MV-4-11 (cell line): ENCODE results near the gene GDI1.

Source experiments
- DNase-seq: peaks from one replicate; lab custom pipeline; 2025; lab: John Stamatoyannopoulos, UW

Gene GDI1

GRCh38 chrX:154408659-154409221, 28.2 kb upstream of the GDI1 start:
- no peak for DNase-seq

GRCh38 chrX:154409222-154409871, 27.6 kb upstream of the GDI1 start, which contains the start of gene DNASE1L1:
DNASE1L1 (minus strand) TSS chrX:154409254; CDS start chrX:154405568, 3,686 bp downstream.
- peak; percentile 78 for DNase-seq

GRCh38 chrX:154411981-154412340, 25.0 kb upstream of the GDI1 start:
- DNase-seq = peak; percentile 11

GRCh38 chrX:154412468-154412867, 24.5 kb upstream of the GDI1 start:
- DNase-seq = peak; percentile 39

DNA sequence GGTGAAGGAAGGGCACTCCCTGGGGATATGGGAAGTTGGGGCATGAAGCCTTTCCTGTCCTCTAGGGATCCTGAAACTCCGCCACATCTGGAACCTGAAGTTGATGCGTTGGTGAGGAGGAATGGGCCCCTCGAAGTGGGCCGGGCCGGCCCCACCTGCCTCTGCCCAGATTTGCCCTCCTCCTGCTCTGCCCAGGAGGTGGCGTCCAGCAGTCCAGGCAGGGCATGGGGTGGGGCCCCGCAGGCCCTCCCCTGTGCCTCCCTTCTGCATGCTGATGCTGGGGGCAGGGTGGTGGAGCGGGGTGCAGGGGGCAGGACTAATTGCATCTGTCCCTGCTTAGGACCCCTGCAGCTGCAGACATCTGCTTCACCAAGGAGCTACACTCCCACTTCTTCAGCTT, 23.8 kb upstream of the GDI1 start:
- DNase-seq = no peak

GRCh38 chrX:154417157-154417556, 19.8 kb upstream of the GDI1 start:
- DNase-seq = no peak

- no peak for DNase-seq
These were observed 17.8 kb upstream of the GDI1 start for GRCh38 chrX:154419189-154419588.

GRCh38 chrX:154419688-154420401, 17.1 kb upstream of the GDI1 start:
- no peak for DNase-seq

GRCh38 chrX:154420402-154420756, 16.6 kb upstream of the GDI1 start:
- no peak for DNase-seq

- DNase-seq = peak; percentile 47
These were observed 9.8 kb upstream of the GDI1 start for GRCh38 chrX:154426916-154427770.

DNA sequence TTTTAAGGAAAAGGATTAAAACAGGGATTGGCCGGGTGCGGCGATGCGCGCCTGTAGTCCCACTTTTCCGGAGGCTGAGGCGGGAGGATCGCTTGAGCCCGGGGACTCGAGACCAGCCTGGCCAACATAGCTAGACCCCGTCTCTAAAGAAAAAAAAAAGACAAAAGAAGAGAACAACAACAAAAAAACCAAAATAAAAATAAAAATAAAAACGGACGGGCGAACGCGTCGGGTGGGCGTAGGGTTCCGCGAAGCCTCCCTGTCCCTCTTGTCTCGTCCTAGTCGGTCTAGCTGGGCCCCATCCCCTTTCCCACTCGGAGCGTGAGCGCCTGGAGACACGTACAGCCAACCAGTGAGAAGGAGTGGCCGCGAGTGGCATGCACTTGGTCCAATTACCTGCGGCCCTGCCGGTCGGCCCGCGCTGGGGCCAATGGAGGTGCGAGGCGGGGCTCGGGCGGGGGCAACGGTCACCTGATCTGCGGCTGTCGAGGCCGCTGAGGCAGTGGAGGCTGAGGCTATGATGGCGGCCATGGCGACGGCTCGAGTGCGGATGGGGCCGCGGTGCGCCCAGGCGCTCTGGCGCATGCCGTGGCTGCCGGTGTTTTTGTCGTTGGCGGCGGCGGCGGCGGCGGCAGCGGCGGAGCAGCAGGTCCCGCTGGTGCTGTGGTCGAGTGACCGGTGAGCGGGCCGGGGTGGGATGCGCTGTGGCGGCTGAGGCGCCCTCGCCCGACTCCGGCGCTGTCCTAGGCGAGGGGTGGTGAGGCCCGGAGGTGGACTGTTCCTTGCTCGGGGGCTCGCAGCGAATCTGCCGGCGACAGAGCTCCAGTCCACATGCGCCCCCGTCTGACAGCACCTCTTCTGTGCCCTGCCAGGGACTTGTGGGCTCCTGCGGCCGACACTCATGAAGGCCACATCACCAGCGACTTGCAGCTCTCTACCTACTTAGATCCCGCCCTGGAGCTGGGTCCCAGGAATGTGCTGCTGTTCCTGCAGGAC, 8.5 kb upstream of the GDI1 start, which contains the start of gene ATP6AP1:
TSS of gene ATP6AP1 (plus strand) at position 502 of the 996 bp plus-strand sequence. CDS start at position 518, 16 bp downstream.
- peak; percentile 90 for DNase-seq

GRCh38 chrX:154429711-154430110, 7.2 kb upstream of the GDI1 start:
- no peak for DNase-seq

DNA sequence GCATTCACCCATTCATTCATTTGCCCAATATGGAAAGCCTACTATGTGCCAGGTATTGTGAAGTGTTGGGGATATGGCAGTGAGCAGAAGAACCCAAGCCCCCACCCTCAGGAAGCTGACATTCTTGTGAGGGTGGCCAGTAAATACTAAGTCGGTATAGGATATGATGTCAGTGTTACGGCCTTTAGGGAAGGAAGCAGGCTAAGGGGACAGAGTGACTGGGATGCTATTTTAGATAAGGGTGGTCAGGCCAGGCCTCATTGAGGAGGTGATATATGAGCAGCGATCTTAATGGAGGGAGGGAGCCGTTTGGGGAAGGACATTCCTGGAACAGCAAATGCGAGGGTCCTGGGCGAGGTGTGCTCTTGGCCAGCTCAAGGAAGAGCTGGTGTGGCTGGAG, 6.5 kb upstream of the GDI1 start:
- no peak for DNase-seq

DNA sequence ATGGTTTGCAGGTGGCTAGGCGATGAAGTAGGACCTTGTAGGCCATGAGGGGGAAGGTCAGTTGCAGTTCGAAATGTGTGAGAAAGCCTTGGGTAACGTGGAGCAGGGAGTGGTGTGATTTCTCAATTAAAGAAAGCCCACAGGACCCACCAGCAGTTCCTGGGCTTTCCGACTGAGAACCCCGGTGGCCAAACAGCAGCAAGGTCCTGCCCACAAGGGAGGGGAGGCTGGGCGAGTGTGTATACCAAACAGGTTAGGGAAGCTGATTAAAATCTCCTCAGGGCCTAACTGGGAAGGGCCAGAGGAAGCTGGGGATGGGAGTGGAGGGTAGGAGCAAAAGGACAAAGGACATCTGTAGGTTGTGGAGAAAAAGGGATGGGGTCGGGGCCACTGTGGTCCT, 6.0 kb upstream of the GDI1 start:
- DNase-seq = peak; percentile 58

DNA sequence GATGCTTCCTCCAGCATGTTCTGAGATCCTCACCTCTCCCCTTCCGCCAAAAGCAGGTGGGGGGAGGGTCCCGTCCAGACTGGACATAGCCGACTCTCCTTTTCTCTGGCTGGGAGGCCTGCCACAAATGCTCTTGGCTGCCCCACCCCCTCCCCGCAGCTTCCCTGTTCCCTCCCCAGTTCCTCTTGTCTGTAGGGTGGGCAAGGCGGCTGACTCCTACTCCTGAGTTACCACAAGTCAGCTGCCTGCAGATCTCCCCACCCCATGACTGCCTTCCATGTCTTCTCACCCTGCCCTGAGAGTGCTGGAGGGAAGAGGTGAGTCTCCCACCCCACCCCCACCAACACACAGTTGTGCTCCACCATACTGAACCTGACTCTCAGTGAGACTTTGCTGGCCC, 5.6 kb upstream of the GDI1 start:
- peak; percentile 60 for DNase-seq

DNA sequence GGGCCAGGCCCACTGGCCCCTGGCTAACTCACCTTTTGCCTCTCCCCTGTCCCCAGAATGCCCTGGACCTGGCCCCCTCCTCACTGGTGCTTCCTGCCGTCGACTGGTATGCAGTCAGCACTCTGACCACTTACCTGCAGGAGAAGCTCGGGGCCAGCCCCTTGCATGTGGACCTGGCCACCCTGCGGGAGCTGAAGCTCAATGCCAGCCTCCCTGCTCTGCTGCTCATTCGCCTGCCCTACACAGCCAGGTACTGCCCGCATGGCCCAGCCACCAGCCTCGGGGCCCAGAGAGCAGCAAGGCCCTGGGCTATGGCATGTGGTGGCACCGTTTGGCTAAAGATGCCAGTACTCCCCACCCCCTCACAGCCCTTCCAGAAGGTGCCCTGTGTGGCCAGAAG, 4.7 kb upstream of the GDI1 start:
- DNase-seq = no peak

GRCh38 chrX:154433605-154434004, 3.3 kb upstream of the GDI1 start:
- no peak for DNase-seq

DNA sequence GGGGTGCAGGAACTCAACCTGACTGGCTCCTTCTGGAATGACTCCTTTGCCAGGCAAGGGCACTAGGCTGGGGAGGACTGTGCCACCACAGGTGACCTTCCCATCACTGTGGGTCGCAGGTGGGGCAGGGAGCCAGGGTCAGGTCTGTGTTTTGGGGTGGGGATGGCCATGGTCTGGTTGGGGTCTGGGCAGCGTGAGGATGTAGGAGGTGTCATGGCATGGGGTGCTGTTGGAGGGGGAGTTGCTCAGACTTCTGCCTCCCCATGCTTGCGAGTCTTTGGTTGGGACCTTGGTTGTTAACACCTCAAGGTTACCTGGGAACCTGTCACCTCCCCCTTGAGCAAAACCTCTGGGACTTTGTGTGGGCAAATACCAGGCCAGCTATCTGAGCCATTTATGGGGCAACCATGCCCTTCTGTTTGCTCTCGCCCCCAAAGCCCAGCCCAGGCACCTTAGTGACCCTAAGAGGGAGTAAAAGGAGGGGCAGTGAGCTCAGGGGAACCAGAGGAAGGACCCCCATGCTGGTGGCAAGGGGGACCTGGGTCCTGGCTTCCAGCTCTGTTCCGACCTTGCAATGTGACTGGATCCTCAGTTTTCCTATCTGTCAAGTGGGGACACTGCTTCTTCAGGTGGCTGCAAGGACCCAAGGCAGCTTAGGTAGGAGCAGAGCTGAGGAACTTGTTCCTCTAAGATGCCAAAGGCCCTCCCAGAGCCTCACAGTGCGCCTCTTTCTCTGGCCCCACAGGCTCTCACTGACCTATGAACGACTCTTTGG, 2.4 kb upstream of the GDI1 start:
- no peak for DNase-seq

GRCh38 chrX:154435171-154435733, 1.7 kb upstream of the GDI1 start:
- DNase-seq = no peak

GRCh38 chrX:154436374-154436982, 476 bp upstream of the GDI1 start:
- DNase-seq = no peak
